GM19035 (cell line): ENCODE measurements around the gene PACS2.
A peak's percentile ranks its signal among the peaks of the same experiment; 100 is the strongest.
"Not testable (repeated sequence)": the region's sequence is repeated elsewhere in the genome, so short reads cannot be mapped to it uniquely, and the experiment has no call there.

Experiments used
- ATAC-seq: cut with Tn5 transposase; IDR thresholded peaks from one replicate; pipeline ENCODE4 v1.9.1; 2021; ENCODE audit not compliant: unreplicated experiment

PACS2 gene

GRCh38 chr14:105287249-105288102 is 27.1 kb upstream of the PACS2 start:
- ATAC-seq, result no peak

GRCh38 chr14:105288936-105289335 is 25.6 kb upstream of the PACS2 start:
- ATAC-seq, result not testable (repeated sequence)

GRCh38 chr14:105290621-105291346 is 23.8 kb upstream of the PACS2 start:
- ATAC-seq, result no peak

DNA sequence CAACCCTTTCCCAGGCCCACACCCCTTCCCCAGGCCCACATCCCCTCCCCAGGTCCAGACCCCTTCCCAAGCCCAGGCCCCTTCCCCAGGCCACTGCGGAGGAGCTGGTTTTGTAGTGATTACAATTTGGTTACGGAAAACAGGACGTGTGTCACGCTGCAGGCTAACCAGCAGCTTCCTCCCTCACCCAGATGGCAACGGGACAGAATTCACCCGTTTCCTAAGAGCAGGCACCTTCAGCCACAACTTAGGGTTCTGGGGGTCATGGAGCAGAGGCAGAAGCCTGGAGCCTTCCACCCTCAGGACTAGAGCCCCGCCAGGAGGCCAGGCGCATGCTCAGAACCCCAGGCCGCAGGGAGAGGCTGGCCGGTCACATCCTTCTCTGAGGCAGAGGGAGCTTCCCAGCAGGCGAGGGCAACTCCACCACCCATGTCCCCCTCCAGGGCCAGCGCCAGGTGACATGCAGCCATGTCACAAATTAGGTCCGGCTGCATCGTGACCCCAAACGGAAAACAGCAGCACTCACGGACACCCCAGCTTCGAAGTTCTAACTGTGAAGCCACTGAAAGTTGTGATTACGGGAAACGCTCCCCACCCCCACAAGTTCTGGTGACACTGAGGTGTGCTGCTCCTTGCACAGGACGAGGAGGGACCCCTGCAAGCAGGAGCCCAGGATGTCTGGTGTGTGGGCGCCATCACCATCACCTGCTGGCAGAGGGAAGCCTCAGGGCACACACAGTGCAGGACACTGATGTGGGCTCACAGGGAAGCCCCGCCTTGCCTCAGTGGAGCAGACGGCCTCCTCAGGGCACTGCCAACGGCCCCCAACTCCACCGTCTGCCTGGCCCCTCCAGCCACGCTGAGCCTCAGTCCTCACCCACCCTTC is 21.5 kb upstream of the PACS2 start:
- ATAC-seq, result no peak

DNA sequence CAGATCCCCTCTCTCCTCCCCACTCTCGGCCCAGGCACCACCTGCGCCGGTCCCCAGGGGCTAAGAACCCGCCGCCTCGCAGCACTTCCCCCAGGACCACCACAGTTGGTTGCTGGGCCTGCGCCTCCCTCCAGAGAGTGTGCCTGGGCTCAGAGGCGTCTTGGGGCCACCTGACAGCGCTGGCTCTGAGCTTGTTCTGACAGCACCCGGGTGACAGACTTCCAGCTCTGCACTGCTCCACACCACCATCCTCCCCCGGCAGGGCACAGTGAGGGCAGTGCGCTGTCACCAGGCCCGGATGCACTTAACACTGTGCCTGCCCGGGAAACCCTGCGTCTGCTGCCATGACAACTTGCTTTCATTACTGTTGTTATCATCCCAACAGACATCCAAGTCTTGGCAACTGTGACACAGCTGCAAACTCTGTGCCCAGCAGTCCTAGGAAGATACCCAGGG is 20.4 kb upstream of the PACS2 start:
- ATAC-seq, result no peak

GRCh38 chr14:105297311-105297710 is 17.2 kb upstream of the PACS2 start:
- not testable (repeated sequence) for ATAC-seq

- ATAC-seq, result peak; percentile 18
Observed at GRCh38 chr14:105299654-105300541, 14.7 kb upstream of the PACS2 start.

DNA sequence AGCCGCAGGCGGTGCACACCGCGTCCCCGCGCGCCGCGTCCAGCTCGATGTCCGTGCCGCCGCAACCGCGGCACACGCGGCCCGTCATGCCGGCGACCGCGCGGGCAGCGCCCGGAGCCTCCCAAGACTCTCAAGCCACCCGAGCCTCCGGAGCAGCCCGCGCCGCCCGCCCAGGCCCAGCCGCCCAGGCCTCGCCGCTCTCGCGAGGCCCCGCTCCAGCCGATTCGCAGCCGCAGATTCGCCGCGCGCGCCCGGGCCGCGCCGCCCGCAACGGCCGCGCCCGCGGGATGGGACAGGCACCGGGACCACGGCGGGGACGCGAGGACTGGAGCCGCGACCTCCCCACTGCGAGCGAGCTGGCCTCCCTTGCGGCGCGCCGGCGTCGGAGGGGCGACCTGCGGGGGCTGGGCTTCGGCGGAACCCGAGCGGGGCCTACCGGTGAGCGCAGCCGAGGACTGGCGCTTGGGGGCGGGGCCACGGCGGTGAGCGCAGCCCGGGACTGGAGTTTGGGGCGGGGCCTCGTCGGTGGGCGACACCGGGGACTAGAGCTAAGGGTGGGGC is 13.9 kb upstream of the PACS2 start, which contains the start of gene BRF1:
BRF1 (minus strand) TSS at position 460 of the 561 bp plus-strand sequence; CDS start at position 88, 372 bp downstream.
- ATAC-seq, result peak; percentile 90

- peak; percentile 53 for ATAC-seq
Observed at GRCh38 chr14:105301103-105301914, 13.2 kb upstream of the PACS2 start.

DNA sequence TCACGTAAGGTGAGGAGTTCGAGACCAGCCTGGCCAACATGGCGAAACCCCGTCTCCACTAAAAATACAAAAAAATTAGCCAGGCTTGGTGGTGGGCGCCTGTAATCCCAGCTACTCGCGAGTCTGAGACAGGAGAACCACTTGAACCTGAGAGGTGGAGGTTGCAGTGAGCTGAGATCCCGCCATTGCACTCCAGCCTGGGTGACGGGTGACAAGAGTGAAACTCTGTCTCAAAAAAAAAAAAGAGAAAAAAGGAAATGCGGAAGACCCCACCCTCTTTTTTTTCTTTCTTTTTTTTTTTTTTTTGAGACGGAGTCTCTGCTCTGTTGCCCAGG is 12.7 kb upstream of the PACS2 start:
- ATAC-seq, result not testable (repeated sequence)

DNA sequence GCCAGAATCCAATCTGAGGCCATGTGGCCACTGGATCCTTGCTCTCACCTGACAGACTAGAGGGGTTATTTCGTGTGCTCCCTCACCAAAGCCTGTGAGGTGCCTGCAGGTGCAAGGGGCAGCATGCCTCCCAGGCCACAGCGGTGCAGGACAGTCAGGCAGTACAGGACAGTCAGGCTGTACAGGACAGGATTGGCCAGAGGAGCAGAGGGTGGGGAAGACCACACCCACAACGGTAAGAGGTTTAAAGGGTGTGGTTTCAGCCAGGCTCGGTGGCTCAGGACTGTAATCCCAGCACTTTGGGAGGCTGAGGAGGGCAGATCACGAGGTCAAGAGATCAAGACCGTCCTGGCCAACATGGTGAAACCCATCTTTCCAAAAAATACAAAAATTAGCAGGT is 10.6 kb upstream of the PACS2 start:
- no peak for ATAC-seq

- ATAC-seq, result no peak
Observed at GRCh38 chr14:105304565-105304964, 10.0 kb upstream of the PACS2 start.

GRCh38 chr14:105305345-105305744 is 9.2 kb upstream of the PACS2 start:
- ATAC-seq, result no peak

- no peak for ATAC-seq
Observed at GRCh38 chr14:105305791-105306190, 8.8 kb upstream of the PACS2 start.

GRCh38 chr14:105307052-105307727 is 7.4 kb upstream of the PACS2 start:
- no peak for ATAC-seq

DNA sequence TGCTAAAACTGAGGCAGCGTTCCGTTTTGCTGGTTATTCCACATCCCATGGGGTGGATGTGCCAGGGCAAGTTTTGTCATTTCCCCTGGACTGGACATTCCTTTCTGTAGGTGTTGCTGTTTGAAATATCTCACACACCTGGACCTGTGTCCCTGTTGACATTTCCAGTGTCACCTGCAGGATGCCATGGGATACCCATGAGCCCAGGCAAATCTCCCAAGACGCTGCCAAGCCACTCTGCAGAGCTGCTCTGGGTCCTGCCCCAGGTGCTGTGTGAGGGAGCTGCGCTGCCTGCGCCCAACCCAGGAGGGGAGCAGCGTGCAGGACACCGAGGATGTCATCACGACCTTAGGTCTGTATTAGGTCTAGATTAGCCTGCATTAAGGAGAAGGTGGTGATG is 5.2 kb upstream of the PACS2 start:
- ATAC-seq, result no peak

GRCh38 chr14:105311838-105312237 is 2.7 kb upstream of the PACS2 start:
- no peak for ATAC-seq

- ATAC-seq, result no peak
Observed at GRCh38 chr14:105312973-105313372, 1.6 kb upstream of the PACS2 start.
